Measurements from ENCODE around the gene WAC.
"Not testable (repeated sequence)": the region's sequence is repeated elsewhere in the genome, so short reads cannot be mapped to it uniquely, and the experiment has no call there.

The WAC gene

DNA sequence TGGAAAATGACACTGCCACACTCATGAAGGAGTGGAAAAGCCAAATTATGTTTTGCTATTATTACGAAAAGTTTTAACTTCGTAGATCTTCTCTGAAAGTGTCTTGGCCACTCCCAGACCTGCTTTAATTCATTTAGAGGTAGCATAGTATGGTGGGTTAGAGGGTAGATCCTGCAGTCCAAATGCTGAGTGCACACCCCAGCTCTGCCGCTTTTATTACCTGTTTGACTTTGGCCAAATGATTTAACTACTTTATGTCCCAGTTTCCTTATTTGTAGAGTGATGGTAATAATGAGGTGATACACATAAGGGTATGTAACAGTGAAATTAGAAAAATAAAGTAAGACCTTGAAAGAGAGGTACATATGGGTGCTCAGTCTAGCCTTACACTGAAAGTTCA, 23.6 kb upstream of the WAC start:
- DNase-seq (ENCODE audit: low read depth), result no peak
- TF ChIP-seq, protein P1, sequence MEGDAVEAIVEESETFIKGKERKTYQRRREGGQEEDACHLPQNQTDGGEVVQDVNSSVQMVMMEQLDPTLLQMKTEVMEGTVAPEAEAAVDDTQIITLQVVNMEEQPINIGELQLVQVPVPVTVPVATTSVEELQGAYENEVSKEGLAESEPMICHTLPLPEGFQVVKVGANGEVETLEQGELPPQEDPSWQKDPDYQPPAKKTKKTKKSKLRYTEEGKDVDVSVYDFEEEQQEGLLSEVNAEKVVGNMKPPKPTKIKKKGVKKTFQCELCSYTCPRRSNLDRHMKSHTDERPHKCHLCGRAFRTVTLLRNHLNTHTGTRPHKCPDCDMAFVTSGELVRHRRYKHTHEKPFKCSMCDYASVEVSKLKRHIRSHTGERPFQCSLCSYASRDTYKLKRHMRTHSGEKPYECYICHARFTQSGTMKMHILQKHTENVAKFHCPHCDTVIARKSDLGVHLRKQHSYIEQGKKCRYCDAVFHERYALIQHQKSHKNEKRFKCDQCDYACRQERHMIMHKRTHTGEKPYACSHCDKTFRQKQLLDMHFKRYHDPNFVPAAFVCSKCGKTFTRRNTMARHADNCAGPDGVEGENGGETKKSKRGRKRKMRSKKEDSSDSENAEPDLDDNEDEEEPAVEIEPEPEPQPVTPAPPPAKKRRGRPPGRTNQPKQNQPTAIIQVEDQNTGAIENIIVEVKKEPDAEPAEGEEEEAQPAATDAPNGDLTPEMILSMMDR (IDR thresholded peaks at IDR 0.05; ENCODE audit: insufficient read depth, low read depth, low read length, missing control alignments), result no peak
- H3K4me3 ChIP-seq (ENCODE audit: low read length), result no peak overlapping the region

DNA sequence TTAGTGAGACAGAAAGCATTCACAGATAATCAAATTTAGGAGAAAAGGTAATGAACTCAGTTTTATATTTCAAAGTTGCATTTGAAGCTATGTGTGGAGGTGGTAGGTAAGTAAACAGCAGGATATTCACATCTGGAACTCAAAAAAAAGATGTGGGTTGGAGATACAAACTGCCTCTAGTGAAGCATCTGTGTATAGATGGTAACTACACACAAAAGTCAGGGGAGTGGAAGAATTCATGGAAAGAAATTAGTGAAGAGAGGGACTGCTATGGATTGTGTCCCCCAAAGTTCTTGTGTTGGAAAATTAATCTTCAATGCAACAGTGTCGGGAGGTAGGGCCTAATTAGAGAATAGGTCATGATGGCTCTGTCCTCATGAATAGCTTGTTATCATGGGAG, 18.3 kb upstream of the WAC start:
- no peak overlapping the region for H3K4me3 ChIP-seq (ENCODE audit: low read length)
- no peak for DNase-seq (ENCODE audit: low read depth)
- TF ChIP-seq, protein P1 (IDR thresholded peaks at IDR 0.05; ENCODE audit: insufficient read depth, low read depth, low read length, missing control alignments), result no peak

DNA sequence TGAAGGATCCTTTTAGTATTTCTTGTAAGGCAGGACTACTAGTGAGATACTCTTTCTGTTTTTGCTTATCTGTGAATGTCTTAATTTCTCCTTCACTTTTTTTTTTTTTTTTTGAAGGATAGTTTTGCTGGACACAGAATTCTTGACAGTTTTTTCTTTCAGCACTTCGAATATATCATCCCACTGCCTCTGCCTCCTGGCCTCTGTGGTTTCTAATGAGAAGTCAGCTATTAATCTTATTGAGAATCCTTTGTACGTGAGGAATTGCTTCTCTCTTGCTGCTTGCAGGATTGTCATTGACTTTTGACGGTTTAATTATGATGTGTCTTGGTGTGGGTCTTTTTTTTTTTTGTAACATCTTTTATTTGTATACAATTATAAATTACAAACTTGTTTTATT, 12.6 kb upstream of the WAC start:
- TF ChIP-seq, protein P1 (IDR thresholded peaks at IDR 0.05; ENCODE audit: insufficient read depth, low read depth, low read length, missing control alignments), result no peak
- DNase-seq (ENCODE audit: low read depth), result no peak
- H3K4me3 ChIP-seq (ENCODE audit: low read length), result no peak overlapping the region

DNA sequence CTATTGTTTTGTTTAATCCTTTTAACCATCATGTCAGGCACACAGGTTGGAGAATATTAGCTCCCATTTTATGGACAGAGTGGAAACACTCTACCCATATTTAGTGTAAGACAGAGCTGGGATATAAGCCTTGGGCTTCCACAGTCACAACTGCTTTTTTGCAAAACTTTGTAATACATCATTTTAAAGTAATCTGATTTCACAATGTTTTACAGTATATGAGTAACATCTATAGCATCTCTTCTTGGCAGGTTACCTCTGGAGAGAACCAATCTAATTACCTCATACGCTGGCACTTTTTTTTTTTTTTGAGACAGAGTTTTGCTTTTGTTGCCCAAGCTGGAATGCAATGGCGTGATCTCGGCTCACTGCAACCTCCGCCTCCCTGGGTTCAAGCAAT, 12.1 kb upstream of the WAC start:
- peak; percentile 67 for DNase-seq (ENCODE audit: low read depth)
- not testable (repeated sequence) for H3K4me3 ChIP-seq (ENCODE audit: low read length)

DNA sequence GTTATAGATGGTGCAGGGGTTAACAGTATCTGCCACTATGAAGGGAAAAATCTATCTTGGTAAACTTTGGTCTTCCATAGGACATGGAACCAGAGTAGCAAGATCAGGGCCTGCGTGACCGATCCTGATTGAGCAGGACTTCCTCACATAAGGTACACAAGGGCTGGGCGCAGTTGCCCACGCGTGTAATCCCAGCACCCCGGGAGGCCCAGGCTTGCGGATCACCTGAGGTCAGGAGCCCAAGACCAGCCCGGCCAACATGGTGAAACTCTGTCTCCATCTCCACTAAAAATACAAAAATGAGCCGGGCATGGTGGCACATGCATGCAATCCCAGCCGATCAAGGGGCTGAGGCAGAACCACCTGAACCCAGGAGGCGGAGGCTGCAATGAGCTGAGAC, 11.0 kb upstream of the WAC start:
- DNase-seq (ENCODE audit: low read depth); H3K4me3 ChIP-seq (ENCODE audit: low read length): not testable (repeated sequence)

DNA sequence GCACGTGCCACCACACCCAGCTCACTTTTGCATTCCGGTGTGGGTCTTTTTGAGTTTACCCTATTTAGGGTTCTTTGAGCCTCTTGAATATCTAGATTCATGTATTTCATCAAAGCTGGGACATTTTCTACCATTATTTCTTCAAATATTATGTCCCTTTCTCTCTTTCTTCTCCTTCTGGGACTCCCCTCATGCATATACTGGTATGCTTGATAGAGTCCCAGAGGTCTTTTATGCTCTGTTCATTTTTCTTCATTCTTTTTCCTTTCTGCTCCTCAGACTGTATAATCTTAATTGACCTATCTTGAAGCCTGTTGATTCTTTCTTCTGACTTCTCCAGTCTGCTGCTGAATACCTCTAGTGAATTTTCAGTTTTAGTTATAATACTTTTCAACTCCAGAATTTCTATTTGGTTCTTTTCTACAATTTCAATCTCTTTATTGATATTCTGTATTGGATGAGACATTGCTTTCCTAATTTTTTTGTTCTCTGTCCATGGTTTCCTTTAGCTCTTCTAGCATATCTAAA, 9.1 kb upstream of the WAC start:
- no peak overlapping the region for H3K4me3 ChIP-seq (ENCODE audit: low read length)
- no peak for DNase-seq (ENCODE audit: low read depth)
- TF ChIP-seq, protein P1 (IDR thresholded peaks at IDR 0.05; ENCODE audit: insufficient read depth, low read depth, low read length, missing control alignments), result no peak

DNA sequence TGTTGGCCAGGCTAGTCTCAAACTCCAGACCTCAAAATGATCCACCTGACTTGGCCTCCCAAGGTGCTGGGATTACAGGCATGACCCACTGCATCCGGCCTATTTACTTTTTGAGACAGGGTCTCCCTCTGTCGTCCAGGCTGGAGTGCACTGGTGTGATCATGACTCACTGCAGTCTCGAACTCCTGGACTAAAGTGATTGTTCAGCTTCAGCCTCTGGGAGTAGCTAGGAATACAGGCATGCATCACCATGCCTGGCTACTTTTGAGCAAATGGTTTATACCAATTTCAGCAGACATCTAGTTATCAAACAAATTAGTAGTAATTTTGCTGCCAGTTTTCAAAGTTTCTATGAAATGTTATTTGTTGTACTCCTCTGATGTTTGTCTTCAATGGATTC, 2.2 kb upstream of the WAC start:
- H3K4me3 ChIP-seq (ENCODE audit: low read length), result no peak overlapping the region
- DNase-seq (ENCODE audit: low read depth), result no peak

DNA sequence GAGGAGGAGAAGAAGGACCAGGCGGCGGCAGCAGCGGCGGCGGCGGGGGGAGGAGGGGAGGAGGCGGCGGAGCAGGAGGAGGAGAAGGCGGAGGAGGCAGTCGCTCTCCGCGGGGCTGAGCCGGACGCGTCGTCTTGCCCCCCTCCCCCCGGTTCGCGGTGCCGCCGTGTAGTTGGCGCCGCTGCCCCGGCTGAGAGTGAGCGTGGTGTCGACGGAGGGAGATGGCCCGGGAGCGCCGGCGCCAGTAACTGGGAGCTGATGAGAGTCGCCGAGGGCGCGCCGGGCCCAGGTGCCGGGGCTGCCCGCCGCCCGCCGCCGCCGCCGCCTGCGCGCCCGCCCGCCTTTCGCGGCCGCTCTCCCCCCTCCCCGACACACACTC, 257 bp downstream of the WAC start:
- no peak for DNase-seq (ENCODE audit: low read depth)
- H3K4me3 ChIP-seq (ENCODE audit: low read length), result peak overlapping the region; percentile 92
- TF ChIP-seq, protein P1 (IDR thresholded peaks at IDR 0.05; ENCODE audit: insufficient read depth, low read depth, low read length, missing control alignments), result no peak

More for the DNA sequence above, 2.2 kb upstream of the WAC start:
- TF ChIP-seq, protein P1 (IDR thresholded peaks at IDR 0.05; ENCODE audit: insufficient read depth, low read depth, low read length, missing control alignments), result no peak
